Endothelial cell of umbilical vein (primary cell): ENCODE results near the gene EEF1G. TPM values are rescaled to one million over a fixed set of nuclear protein-coding genes. Genes with fewer than 3 reads are reported as not detected.

Source experiments
- BruUV-seq: library from RNA; stranded (reverse); fragments of 400-500 nt; replicated peaks from 2 replicates; lab custom pipeline; 2021; lab: Mats Ljungman, UMichigan
- CTCF ChIA-PET: fragments of 300-600, 350-600 bp; sonication (Branson Sonifier 250); formaldehyde crosslinking; loops from one replicate; lab custom pipeline; 2021; ENCODE audit warnings: antibody characterized with exemption, inconsistent platforms; lab: Charles Lee
- POLR2A ChIA-PET: fragments of 300-600, 350-600 bp; sonication (Branson Sonifier 250); formaldehyde crosslinking; loops from one replicate; lab custom pipeline; 2021; ENCODE audit warnings: antibody characterized with exemption, inconsistent platforms; lab: Charles Lee
- DNase-seq: peaks from one replicate; pipeline ENCODE4 v3.0.0-alpha.2; 2011; ENCODE audit warnings: low read depth, low spot score
- FAIRE-seq: peaks from 2 replicates; lab custom pipeline; 2011; peaks lifted over from hg19 to GRCh38; lab: Jason Lieb, UNC
- H2AFZ ChIP-seq: 2 replicates; pipeline ENCODE4 v1.6.0; 2012; ENCODE audit warnings: low read depth, low read length, control low read depth, inconsistent platforms
- H3K27ac ChIP-seq: 2 replicates; pipeline ENCODE4 v1.5.1; 2011; ENCODE audit warnings: low read depth, mild to moderate bottlenecking, control low read depth, low read length, moderate library complexity; ENCODE audit not compliant: insufficient read depth
- H3K27me3 ChIP-seq, 2 experiments: 2 replicates each; pipeline versions ENCODE4 v1.6.0 to v1.6.1; 2011; ENCODE audit warnings: low read length in 2 of 2, mixed read lengths in 1 of 2; ENCODE audit not compliant: control insufficient read depth in 2 of 2, insufficient read depth in 2 of 2
- H3K36me3 ChIP-seq, 2 experiments: 2 replicates in 1 of 2; 3 replicates in 1 of 2; pipeline ENCODE4 v1.5.1; 2011; ENCODE audit warnings: low read length in 2 of 2, mild to moderate bottlenecking in 1 of 2, moderate library complexity in 1 of 2; ENCODE audit not compliant: control insufficient read depth in 2 of 2, insufficient read depth in 2 of 2; ENCODE audit errors: extremely low read depth in 1 of 2
- H3K4me1 ChIP-seq: 3 replicates; pipeline ENCODE4 v1.5.1; 2011; ENCODE audit warnings: mild to moderate bottlenecking, low read length; ENCODE audit not compliant: control insufficient read depth, insufficient read depth; ENCODE audit errors: extremely low read depth
- H3K4me2 ChIP-seq: 2 replicates; pipeline ENCODE4 v1.6.1; 2011; ENCODE audit warnings: low read length, control low read depth, mixed read lengths; ENCODE audit not compliant: insufficient read depth
- H3K4me3 ChIP-seq, 3 experiments: fragments of 200-600 bp in 1 of 3; sonication (generic), shearing (Covaris generic) in 1 of 3; replicated peaks in 1 of 3; 2 replicates each; pipeline ENCODE4 v1.5.1; 2011 to 2016; ENCODE audit warnings: control low read depth in 3 of 3, low read length in 3 of 3, mild to moderate bottlenecking in 2 of 3, inconsistent platforms in 1 of 3, low read depth in 1 of 3, moderate library complexity in 1 of 3; ENCODE audit not compliant: insufficient read depth in 1 of 3
- H3K79me2 ChIP-seq: 2 replicates; pipeline ENCODE4 v1.6.0; 2012; ENCODE audit warnings: low read length, inconsistent platforms; ENCODE audit not compliant: control insufficient read depth, insufficient read depth
- H3K9ac ChIP-seq: replicated peaks from 2 replicates; pipeline ENCODE3; 2011; ENCODE audit warnings: low read length, control low read depth; ENCODE audit not compliant: insufficient read depth; ENCODE audit errors: extremely low read depth
- H3K9me1 ChIP-seq: replicated peaks from 3 replicates; pipeline ENCODE4 v1.6.0; 2011; ENCODE audit warnings: mild to moderate bottlenecking, low read length; ENCODE audit not compliant: control insufficient read depth, insufficient read depth; ENCODE audit errors: extremely low read depth
- H3K9me3 ChIP-seq: replicated peaks from 2 replicates; pipeline ENCODE4 v1.5.1; 2012; ENCODE audit warnings: low read length, inconsistent platforms; ENCODE audit not compliant: control insufficient read depth, insufficient read depth
- H4K20me1 ChIP-seq: replicated peaks from 2 replicates; pipeline ENCODE3; 2011; ENCODE audit warnings: mild to moderate bottlenecking, low read length; ENCODE audit not compliant: control insufficient read depth, insufficient read depth; ENCODE audit errors: extremely low read depth
- EZH2 ChIP-seq: IDR thresholded peaks from 2 replicates; pipeline ENCODE4 v1.6.1; 2012; ENCODE audit warnings: borderline replicate concordance, low read depth, mild to moderate bottlenecking, moderate library complexity, low read length, inconsistent platforms; ENCODE audit not compliant: severe bottlenecking
- FOS ChIP-seq: IDR thresholded peaks from 2 replicates; pipeline ENCODE4 v1.6.1; 2011; ENCODE audit warnings: mild to moderate bottlenecking, low read length, moderate library complexity, borderline replicate concordance; ENCODE audit not compliant: insufficient read depth
- GATA2 ChIP-seq: IDR thresholded peaks from 2 replicates; pipeline ENCODE4 v1.7.0; 2011; ENCODE audit warnings: low read depth, mild to moderate bottlenecking, moderate library complexity, mixed read lengths, low read length; ENCODE audit not compliant: insufficient read length, insufficient read depth
- JUN ChIP-seq: IDR thresholded peaks from 2 replicates; pipeline ENCODE4 v1.6.1; 2011; ENCODE audit warnings: borderline replicate concordance, low read depth; ENCODE audit not compliant: insufficient read length, insufficient read depth
- MYC ChIP-seq: IDR thresholded peaks from one replicate; pipeline ENCODE4 v1.6.1; 2011; ENCODE audit warnings: mild to moderate bottlenecking, low read depth, low read length
- POLR2A ChIP-seq: IDR thresholded peaks from 2 replicates; pipeline ENCODE4 v1.6.1; 2012; ENCODE audit warnings: low read depth, mild to moderate bottlenecking, control low read depth, low read length
- POLR2AphosphoS5 ChIP-seq: IDR thresholded peaks from 2 replicates; pipeline ENCODE4 v1.6.1; 2012; ENCODE audit warnings: low read depth, mild to moderate bottlenecking, control low read depth, low read length, moderate library complexity; ENCODE audit not compliant: insufficient read depth
- dilution Hi-C: fragments of 300-500 bp; cut with MboI; formaldehyde crosslinking; loops from one replicate; pipeline ENCODE4 v1.15.0; 2019; ENCODE audit warnings: low sequenced_read_pairs; ENCODE audit not compliant: extremely low pct_ligation_motif_present
- intact Hi-C: fragments of 100-400 bp; cut with micrococcal nuclease; formaldehyde crosslinking; loops from one replicate; pipeline ENCODE4 v1.10.0; 2022
- polyA plus RNA-seq, 4 experiments: library from polyadenylated mRNA; depleted of rRNA in 3 of 4; stranded (reverse) in 3 of 4; unstranded in 1 of 4; fragments of >200 nt; gene quantifications; 2 replicates each; pipeline versions ENCODE4 v1.2.1 to v1.2.3, GENCODE V29; 2011 to 2012; ENCODE audit warnings: missing spikeins in 1 of 4
- total RNA-seq: library from RNA; stranded (reverse); gene quantifications from 2 replicates; pipeline ENCODE4 v1.2.3, GENCODE V29; 2021
- TF ChIP-seq, protein P1 (sequence below), 2 donors: IDR thresholded peaks; 1 replicate in 1 of 2; 2 replicates in 1 of 2; pipeline ENCODE4 v1.5.1; 2011; ENCODE audit warnings: low read length in 2 of 2, mild to moderate bottlenecking in 2 of 2, moderate library complexity in 2 of 2, control low read depth in 1 of 2, inconsistent platforms in 1 of 2, low read depth in 1 of 2; ENCODE audit not compliant: insufficient read depth in 1 of 2; ENCODE audit errors: extremely low read depth in 1 of 2
- TF ChIP-seq, protein P2 (sequence below): IDR thresholded peaks from 2 replicates; pipeline ENCODE4 v1.6.1; 2011; ENCODE audit not compliant: insufficient read depth, insufficient read length

Gene EEF1G
- total and polyA plus RNA-seq, 2 donors (not counting 3 experiments of a cell fraction or from before 2014, with no cell fraction given), result 1,341 to 2,133 TPM

GRCh38 chr11:62622476-62623089 lies 48.9 kb upstream of the EEF1G start:
- CTCF ChIA-PET, result interaction anchor here (0.5 to 2.2 kb wide), 6 partner anchors 10 to 228 kb away, joined by 3 to 30 read pairs (median 6); partner anchors contain the start of genes EML3, ROM1 and TUT1
- peak overlapping the region; percentile 65 for H3K9ac ChIP-seq
- no peaks in the 10 kb centered on the region for H3K27me3 ChIP-seq
- intact Hi-C loops, result loop anchor here (1.0 to 2.0 kb wide), 2 partner anchors 24 to 32 kb away; partner anchors contain the start of genes GANAB and TUT1
- no peaks in the 10 kb centered on the region for H3K9me1 ChIP-seq
- H3K79me2 ChIP-seq, result peaks cover 6% of the 10 kb centered on the region
- H3K4me2 ChIP-seq, result peak overlapping the region; percentile 18
- dilution Hi-C loops, result no loop called here
- H3K4me3 ChIP-seq, result no peak overlapping the region
- POLR2A ChIA-PET, result interaction anchor here (1.1 to 3.1 kb wide), 3 partner anchors 21 to 42 kb away, joined by 5 to 14 read pairs (median 8); partner anchors contain the start of genes C11orf98, CSKMT, MTA2 and TUT1
- TSS peak; percentile 97 for BruUV-seq
- peak overlapping the region; percentile 88 for H3K27ac ChIP-seq
- DNase-seq (no peak), FAIRE-seq (no peak)
- peaks cover 8 to 23% of the 10 kb centered on the region in 2 experiments for H3K36me3 ChIP-seq
- TF ChIP-seq MYC (no peak), GATA2 (no peak), POLR2AphosphoS5 (no peak), EZH2 (no peak), POLR2A (no peak), FOS (no peak), JUN (no peak)
- TF ChIP-seq, protein P1, sequence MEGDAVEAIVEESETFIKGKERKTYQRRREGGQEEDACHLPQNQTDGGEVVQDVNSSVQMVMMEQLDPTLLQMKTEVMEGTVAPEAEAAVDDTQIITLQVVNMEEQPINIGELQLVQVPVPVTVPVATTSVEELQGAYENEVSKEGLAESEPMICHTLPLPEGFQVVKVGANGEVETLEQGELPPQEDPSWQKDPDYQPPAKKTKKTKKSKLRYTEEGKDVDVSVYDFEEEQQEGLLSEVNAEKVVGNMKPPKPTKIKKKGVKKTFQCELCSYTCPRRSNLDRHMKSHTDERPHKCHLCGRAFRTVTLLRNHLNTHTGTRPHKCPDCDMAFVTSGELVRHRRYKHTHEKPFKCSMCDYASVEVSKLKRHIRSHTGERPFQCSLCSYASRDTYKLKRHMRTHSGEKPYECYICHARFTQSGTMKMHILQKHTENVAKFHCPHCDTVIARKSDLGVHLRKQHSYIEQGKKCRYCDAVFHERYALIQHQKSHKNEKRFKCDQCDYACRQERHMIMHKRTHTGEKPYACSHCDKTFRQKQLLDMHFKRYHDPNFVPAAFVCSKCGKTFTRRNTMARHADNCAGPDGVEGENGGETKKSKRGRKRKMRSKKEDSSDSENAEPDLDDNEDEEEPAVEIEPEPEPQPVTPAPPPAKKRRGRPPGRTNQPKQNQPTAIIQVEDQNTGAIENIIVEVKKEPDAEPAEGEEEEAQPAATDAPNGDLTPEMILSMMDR (IDR thresholded peaks at IDR 0.05; ENCODE audit: extremely low read depth in 1 of 2, insufficient read depth in 1 of 2, low read depth in 1 of 2, low read length in 2 of 2), result no peak
- TF ChIP-seq, protein P2, sequence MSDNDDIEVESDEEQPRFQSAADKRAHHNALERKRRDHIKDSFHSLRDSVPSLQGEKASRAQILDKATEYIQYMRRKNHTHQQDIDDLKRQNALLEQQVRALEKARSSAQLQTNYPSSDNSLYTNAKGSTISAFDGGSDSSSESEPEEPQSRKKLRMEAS, result no peak
- H2AFZ ChIP-seq, result peak overlapping the region; percentile 41
- H3K4me1 ChIP-seq, result peaks cover 15% of the 10 kb centered on the region
- H3K9me3 ChIP-seq, result no peaks in the 10 kb centered on the region
- H4K20me1 ChIP-seq, result no peaks in the 10 kb centered on the region
